ENCODE measurements around the gene USP22.
A peak's percentile ranks its signal among the peaks of the same experiment; 100 is the strongest.
"Not testable (repeated sequence)": the region's sequence is repeated elsewhere in the genome, so short reads cannot be mapped to it uniquely, and the experiment has no call there.

Gene USP22

DNA sequence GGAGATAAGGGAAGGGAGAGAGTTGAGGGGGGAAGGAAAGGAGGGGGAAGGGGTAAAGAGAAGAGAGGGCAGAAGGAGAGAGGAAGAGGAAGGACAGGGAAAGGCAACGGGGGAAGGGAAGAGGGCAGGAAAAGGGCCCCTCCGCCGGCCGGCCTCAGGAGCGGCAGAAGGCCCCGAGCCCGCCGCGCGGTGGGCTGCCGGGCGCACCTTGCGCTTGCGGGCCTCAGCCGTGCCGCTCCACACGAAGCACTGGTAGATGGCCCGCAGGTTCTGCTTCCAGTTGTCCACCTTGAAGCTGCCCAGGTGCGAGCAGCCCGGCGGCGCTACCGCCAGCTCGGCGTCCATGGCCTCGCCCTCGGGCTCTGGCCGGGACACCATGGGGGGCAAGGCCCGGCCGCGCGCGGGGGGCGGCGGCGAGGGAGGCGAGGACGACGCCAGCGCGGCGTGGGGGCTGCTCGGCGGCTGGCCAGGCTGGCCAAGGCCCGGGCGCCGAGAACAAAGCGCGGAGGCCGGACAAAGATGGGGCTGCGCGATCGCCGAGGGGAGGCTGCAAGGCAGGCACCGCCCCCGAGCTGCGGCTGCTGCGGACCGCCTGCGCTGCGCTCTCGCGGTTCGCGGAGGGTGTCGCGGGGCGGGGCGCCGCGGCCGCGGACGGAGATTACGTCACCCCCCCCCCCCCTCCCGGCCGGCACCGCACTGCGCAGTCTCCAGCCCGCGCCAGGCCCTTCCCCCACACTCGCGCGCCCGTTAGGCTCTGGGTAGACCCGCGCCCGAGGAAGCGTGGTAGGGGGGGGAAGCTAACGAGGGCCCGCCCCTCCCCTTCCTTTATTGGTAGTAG lies at the start of gene USP22:
USP22 (minus strand) TSS at position 554 of the 838 bp plus-strand sequence; CDS start at position 378, 176 bp downstream.
- DNase-seq (ENCODE audit: low read depth in 2 of 2): no peak

DNA sequence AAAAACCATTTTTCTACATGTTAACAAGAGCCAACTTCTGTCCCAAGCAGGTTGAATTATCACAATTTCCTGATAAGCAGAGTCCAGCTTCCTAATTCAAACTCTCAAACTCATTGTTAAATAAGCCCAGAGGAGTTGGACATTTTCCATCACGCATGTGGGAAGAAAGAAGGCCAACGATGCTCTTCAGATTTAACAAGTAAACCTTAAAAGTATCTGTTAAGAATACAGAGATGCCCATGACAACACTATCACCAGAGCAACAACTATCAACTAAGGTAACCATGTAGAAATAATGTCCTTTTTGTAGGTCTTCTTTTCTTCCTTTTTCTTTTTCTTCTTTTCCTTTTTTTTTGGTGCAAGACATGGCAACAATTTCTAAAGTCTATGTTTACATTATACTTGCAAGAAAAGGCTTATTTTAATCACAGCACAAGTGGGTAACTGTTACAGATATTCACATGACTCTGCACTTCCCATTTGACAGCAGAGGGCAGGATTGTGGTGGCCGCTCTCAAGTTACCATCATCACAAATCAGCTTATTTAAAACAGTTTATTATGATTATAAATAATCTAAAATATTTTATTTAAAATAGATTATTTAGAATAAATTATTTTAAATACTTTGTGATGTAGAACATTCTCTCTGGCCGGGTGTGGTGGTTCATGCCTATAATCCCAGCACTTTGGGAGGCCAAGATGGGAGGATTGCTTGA lies 48.2 kb upstream of the USP22 start:
- no peak for DNase-seq (ENCODE audit: low read depth in 2 of 2)

DNA sequence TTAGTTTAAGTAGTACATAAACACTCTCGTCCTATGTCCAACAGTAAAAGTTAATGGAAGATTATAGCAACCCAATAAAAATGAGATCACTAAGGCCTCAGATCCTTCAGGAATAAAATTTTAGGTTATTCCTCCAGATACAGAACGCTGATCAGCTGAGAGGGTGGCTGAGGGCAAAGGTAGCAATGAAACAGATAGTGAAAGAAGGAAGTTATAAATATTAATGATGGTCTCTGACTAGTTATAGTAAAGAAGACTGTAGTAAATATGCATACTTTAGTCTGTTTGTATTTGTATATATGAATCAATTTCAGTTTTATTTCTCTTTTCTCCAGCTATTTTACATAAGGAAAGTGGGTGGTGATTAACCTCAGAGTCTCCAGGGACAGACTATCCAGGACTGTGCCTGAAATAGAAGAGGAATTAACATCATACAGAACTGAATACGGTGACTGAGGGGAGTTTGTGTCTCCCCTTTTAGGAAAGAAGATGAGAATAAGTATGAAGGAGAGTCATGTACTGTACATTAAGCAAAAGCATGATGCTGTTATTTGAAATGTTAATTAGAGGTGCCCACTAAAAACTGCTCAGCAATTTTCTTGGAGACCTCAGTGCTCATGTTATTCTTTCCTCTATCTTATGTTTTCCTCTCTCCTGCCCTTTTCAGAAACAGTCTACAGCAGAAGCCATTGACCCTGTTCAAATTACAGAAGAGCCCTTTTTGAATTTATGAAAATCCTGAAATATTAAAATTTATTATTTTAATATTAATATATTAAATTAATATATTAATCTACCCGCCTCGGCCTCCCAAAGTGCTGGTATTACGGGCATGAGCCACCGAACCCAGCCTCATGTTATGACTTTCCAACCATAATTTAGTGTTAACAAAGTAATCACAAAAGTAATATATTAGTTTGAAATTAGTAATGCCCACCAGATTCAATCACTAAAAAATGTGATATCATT lies 47.4 kb upstream of the USP22 start:
- DNase-seq (ENCODE audit: low read depth in 2 of 2): no peak

DNA sequence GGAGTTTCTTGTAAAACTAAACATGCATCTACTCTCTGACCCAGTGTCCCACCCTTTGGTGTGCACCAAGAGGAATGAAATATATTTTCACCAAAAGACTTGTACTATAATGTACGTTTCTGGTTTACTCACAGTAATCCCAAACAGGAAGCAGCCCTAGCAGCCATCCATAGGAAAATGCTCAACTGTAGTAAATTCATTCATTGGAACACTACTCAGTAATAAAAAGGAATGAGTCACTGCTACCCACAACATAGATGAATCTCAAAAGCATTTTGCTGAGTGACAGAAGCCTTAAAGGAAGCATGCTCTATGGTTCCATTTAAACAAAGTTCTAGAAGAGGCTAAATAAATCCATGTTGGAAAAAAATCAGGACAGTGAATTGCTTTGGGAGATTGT lies 46.3 kb upstream of the USP22 start:
- DNase-seq (ENCODE audit: low read depth in 2 of 2): peak; percentile 16 to 26

DNA sequence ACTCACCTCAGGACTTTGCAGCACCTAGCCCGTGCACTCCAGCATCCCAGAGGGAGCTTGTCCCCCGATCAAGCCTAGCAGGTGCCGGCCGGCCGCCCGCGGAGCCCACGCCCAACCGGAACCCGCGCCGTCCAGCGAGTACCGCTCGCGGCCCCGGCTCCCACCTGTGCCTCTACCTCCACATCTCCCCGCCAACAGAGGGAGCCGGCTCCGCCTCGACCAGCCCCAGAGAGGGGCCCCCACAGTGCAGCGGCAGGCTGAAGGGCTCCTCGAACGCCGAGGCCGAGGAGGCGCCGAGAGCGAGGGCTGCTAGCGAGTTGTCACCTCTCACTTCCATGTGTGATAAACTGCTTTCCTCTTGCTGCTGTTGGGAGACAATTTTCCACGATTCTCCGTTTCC lies 42.9 kb upstream of the USP22 start:
- no peak for DNase-seq (ENCODE audit: low read depth in 2 of 2)

DNA sequence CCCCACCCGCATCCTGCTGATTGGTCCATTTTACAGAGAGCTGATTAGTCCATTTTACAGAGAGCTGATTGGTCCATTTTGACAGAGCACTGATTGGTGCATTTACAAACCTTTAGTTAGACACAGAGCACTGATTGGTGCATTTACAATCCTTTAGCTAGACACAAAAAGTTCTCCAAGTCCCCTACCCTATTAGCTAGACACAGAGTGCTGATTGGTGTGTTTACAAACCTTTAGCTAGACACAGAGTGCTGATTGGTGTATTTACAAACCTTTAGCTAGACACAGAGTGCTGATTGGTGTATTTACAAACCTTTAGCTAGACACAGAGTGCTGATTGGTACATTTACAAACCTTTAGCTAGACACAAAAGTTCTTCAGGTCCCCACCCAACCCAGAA lies 42.5 kb upstream of the USP22 start:
- not testable (repeated sequence) for DNase-seq (ENCODE audit: low read depth in 2 of 2)

DNA sequence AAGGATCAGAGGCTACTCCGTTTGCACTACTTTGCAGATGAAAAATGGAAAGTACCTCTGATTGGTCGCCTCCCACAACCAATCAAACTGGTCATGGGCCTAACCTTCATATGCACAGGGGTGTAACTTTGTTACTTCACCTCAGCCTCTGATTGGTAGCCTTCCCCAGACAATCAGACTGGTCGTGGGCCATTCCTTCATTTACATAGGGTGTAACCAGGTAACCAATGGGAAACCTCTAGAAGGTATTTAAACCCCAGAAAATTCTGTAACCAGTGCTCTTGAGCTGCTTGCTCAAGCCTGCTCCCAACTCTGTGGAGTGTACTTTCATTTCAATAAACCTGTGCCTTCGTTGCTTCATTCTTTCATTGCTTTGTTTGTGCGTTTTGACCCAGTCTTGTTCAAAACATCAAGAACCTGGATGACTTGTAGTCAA lies 39.2 kb upstream of the USP22 start:
- no peak for DNase-seq (ENCODE audit: low read depth in 2 of 2)

DNA sequence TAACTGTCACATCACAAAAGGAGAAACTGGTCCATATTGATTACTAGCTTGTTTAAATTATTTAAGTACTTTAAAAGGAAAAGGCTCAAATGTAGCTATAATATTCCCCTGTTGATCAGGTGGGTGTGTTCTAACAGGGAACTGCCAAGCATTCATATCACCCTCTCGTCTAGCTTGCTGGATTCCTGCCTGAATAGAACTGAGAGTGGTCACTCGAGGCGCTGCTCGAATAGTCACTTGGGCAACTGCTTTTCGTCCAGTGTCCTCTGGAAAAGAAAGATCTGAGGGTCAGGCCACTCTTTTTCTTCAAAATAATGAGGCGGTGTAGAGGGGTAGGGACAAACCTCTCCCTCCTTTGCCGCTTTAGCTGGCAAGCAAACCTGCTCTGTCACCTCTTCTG lies 36.4 kb upstream of the USP22 start:
- DNase-seq (ENCODE audit: low read depth in 2 of 2): no peak

DNA sequence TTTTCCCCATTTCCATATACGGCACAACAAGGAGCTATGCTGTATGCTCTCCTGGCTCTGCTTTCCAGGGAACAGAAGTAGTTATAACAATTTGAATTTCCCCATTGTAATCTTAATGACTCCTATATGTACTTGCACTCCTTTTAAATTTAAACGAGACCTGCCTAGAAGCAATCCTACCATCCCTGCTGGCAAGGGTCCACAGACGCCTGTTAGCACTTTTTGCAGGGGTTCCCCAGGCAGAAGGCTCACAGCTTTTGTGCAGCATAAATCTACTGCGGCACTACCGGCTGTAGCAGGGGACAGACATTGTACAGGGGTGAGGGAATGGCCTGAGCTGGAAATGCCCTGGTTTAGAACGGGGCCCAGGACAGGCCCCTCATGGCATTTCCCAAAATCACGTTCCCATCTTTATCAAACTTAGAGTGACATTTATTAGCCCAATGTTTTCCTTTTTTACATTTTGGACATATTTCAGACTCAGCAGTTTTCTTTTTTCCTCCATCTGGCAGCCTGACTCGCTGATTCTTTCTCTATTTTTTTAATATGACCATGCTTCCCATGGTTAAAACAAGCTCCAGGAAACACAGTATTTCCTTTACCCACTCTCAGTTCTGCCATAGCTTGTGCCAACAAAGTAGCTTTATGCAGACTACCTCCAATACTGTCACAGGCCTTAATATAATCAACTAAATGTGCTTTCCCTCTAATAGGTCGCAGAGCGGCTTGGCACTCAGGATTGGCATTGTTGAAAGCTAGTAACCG lies 35.4 kb upstream of the USP22 start:
- no peak for DNase-seq (ENCODE audit: low read depth in 2 of 2)

DNA sequence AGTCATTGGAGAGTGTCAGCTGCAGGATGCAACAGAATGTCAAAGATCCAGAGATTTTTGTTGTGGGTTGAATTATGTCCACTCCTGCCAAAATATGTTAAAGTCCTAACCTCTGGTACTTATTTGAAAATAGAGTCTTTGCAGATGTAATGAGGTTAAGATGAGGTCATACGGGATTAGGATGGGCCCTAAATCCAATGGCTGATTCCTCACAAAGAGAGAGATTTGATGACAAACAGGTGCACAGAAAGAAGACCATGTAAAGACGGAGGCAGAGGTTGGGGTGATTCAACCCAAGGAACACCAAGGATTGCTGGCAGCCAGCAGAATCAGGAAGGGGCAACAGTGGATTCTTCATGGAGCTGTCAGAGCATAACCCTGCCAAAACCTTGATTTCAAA lies 34.5 kb upstream of the USP22 start:
- no peak for DNase-seq (ENCODE audit: low read depth in 2 of 2)

DNA sequence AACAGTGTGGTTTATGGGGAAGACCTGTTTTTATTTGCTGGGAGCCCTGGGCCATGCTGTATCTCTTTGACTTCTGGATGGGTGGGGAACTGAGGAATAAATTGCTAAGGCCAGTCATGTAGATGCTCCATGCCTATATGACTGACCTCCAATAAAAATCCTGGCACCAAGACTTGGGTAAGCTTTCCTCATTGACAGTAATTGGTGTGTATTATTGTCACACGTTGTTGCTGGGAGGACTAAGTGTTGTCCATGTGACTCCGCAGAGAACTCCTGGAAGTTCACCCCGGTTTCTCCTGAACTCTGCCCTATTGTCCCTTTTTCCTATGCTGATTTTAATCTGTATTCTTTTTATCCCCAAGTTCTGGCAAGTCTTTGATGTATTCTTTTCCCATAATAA lies 33.4 kb upstream of the USP22 start:
- DNase-seq (ENCODE audit: low read depth in 2 of 2): no peak

DNA sequence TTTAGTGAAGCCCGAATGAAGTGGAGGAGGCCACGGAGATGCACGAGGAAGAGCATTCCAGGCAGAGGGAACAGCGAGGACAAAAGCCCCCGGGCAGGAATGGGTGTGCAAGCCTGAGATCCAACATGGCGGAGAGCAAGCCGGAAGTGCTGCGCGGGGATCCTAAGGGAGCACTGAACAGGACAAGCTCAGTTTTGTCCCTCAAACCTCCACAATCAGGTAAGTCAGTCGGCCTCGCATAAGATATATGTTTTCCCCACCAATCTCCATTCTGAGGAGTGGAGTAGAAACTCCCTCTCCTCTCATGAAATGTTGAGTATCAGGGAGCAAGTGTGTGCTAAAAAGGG lies 32.9 kb upstream of the USP22 start:
- no peak for DNase-seq (ENCODE audit: low read depth in 2 of 2)

DNA sequence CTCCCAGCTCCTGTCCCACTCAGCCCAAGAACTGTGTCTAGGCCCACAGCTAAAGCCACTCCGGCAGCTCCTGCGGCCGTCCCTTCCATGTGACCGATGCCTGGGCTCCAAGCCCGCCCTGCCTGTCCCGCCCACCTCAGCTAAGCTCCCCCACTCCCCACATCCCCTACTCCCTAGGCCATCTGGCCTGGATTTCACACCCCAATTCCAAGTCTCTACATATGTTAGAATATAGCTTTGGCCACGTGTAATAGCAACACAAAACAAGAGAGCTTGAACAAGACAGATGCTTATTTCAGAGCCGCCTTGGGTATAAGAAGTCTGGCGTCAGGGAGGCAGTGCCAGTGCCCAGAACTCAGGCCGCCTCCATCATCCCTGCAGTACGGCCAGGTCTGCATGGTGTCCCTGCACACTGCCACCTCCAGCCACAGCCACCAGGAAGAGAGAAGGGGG lies 30.0 kb upstream of the USP22 start:
- no peak for DNase-seq (ENCODE audit: low read depth in 2 of 2)

DNA sequence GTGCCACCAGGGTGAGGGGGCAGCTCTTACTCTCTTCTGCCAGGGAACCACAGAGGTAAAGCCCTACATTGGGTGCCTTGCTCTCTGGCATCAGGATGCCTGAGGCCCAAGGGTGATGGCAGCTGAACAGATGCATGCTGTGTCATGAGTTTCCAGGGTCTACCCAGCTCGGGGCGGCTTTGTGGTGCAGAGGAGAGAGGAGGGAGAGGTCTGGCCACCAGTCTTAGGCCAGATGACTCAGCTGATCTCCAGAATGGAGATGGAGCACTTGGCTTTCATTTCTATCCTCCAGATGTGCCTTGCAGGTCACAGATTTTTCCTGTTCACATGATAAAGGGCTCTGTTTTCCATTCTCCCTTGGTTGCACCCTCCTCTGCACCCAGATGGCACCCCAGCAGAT lies 23.6 kb upstream of the USP22 start:
- DNase-seq (ENCODE audit: low read depth in 2 of 2): no peak

DNA sequence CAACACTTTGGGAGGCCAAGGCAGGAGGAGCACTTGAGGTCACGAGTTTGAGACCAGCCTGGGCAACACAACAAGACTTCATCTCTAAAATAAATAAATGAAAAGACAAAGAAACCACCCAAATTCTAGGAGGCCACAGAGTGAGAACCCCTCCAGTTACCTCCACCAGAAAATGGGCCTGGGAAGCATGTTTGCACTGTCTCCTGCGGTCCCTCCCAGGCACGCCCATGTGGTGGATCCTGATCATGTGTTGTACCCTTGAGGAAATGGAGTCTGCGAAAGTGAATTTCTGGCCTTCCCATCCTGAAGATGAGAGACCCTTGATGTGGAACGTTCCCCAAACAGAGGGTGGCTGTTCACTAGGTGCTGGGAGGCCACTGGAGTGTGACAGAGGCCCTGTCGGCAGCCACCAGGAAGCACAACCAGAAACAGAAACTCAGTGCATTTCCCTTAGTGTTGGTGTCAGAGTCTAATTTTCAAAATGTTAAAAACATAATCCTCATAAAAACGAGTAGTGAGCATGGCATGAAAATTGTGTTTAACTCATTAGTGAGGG lies 19.2 kb upstream of the USP22 start:
- DNase-seq (ENCODE audit: low read depth in 2 of 2): no peak

DNA sequence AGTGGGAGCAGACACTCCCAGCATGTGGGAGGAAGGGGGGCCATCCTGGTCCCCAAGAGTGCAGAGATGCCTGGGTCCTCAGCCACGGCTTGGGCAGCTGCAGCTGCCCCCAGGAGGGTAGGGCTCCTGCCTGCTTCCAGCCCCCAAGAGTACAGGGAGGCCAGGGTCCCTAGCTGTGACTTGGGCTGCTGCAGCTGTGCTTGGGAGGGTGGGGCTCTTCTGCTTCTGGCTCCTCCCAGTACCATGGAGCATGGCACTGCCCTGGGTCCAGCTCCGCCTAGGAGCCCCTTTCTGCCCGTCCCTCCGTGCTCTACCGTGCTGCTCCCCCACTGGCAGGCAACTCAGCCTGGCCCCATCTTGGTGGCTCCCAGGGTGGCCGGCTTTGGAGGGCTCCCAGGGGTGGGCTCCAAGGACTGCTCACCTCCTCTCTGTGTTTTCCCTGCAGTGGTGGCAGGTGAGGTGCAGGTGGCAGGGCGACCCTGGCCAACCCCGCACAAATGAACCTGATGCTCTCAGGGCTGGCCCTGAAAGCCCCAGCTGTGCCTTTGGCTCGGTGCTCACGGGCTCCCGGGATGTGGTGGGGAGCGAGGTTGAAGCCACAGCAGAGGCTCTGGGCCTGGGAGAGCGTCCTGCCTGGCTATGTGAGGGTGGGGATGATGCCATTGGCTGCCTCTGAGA lies 18.5 kb upstream of the USP22 start:
- DNase-seq (ENCODE audit: low read depth in 2 of 2): no peak

DNA sequence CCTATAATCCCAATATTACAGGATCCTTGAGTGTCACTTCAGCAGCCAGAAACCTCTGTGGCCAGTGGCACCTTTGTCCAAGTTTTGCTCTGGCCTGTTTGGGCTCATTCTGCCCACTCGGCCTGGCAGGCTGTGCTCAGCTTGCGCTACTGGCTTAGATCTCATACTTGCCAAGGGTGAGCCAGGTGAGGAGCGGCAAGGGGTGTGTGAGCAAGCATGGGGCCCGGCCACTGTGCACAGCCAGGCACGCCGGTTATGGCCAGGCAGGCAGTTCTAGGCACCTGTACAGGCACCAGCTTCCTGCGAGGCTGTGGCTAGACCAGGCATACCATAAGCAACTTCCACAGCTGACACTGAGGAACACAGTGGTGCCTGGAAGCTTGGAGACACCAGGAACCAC lies 16.9 kb upstream of the USP22 start:
- DNase-seq (ENCODE audit: low read depth in 2 of 2): no peak

DNA sequence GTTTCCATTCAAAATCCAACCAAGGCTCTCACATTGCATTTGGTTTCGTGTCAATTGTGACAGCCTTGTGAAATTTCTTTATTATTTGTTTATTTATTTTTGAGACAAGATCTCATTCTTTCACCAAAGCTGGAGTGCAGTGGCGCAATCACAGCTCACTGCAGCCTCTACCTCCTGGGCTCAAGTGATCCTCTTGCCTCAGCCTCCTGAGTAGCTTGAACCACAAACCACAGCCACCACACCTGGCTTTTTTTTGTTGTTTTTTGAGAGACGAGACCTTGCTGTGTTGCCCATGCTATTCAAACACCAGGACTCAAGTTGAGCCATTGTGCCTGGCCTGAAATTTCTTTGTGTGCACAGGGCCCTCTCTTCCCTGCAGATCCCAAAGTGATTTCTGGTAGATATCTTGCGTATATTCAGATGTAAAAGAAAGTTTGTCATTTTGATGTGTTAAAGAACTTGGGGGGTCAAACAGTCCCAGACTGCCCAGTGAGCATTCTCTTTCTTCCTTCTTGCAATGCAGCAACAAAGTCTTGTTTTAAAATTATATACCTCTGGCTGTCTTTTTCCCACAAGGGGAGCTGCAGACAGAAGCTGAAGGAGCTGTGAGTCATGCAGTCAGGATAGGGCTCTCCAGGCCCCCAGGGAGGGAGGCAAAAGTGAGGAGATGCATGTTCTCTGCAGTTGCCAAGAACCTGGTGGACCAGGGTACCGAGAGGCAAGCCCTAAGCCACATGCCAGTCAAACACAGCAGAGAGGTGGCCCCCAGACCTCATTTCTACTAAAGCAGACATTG lies 15.5 kb upstream of the USP22 start:
- no peak for DNase-seq (ENCODE audit: low read depth in 2 of 2)

DNA sequence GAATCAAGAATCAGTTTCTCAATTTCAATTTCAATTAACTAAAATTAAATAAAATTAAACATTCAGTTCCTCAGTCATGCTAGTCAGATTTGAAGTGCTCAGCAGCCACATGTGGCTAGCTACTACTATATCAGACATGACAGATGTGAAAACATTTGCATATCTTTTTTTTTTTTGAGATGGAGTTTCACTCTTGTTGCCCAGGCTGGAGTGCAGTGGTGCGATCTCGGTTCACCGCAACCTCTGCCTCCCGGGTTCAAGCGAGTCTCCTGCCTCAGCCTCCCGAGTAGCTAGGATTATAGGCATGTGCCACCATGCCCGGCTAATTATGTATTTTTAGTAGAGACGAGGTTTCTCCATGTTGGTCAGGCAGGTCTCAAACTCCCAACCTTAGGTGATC lies 10.2 kb upstream of the USP22 start:
- DNase-seq (ENCODE audit: low read depth in 2 of 2): not testable (repeated sequence)

DNA sequence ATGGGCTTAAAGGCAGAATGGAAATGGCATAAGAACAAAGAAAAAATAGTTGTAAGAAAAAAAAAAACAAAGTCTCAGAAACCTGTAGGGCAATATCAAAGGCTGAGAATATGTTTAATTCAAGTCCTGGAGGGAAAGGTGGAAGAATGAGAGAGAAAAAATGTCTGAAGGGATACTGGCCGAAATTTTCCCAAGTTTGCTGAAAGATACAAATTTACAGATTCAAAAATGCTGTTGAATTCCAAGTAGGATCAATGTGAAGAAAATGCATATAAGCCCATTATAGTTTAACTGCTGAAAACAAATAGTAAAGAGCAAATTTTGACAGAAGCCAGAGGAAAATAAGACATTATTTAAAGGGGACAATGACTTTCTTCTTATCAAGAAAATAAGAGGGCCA lies 6.6 kb upstream of the USP22 start:
- DNase-seq (ENCODE audit: low read depth in 2 of 2): no peak

Data from fibroblast of skin of left quadriceps (primary cell).